HepG2 (cell line): ENCODE data around the gene PCNA. TPM values are rescaled to one million over a fixed set of nuclear protein-coding genes. Genes with fewer than 3 reads are reported as not detected.

Experiments used
- NFAT5 ChIP-seq: sonication (generic); formaldehyde crosslinking; IDR thresholded peaks from 2 replicates; pipeline ENCODE4 v1.4.0; 2020; ENCODE audit warnings: missing genetic modification reagents
- YEATS2 ChIP-seq: sonication (generic); formaldehyde crosslinking; IDR thresholded peaks from 2 replicates; pipeline ENCODE4 v1.4.0; 2020; ENCODE audit warnings: missing genetic modification reagents, borderline replicate concordance
- ZBTB33 ChIP-seq: sonication (generic); formaldehyde crosslinking; IDR thresholded peaks from 2 replicates; pipeline ENCODE4 v1.4.0; 2020; ENCODE audit warnings: missing genetic modification reagents
- ZBTB38 ChIP-seq: sonication (generic); formaldehyde crosslinking; IDR thresholded peaks from 2 replicates; pipeline ENCODE4 v1.5.1; 2020; ENCODE audit warnings: mild to moderate bottlenecking, missing genetic modification reagents
- ZNF337 ChIP-seq: sonication (generic); formaldehyde crosslinking; IDR thresholded peaks from 2 replicates; pipeline ENCODE4 v1.5.1; 2020; ENCODE audit warnings: missing genetic modification reagents, low read depth, mild to moderate bottlenecking, borderline replicate concordance
- polyA plus RNA-seq, 8 experiments: library from polyadenylated mRNA; depleted of rRNA in 3 of 8; stranded (reverse) in 7 of 8; unstranded in 1 of 8; fragments of >200 nt; fragmentation: Illumina TruSeq in 4 of 8; extraction: Trizol in 4 of 8; gene quantifications; 2 replicates each; pipeline versions ENCODE4 v1.2.1 to v1.2.3, GENCODE V29; 2011 to 2016; ENCODE audit warnings: low read depth in 4 of 8, missing spikeins in 1 of 8, mixed read lengths in 1 of 8; ENCODE audit not compliant: insufficient read depth in 1 of 8
- total RNA-seq, 5 experiments: library from RNA; depleted of rRNA; stranded (reverse); fragments of >200 nt; fragmentation: Illumina TruSeq; extraction: Trizol; gene quantifications; 2 replicates each; pipeline ENCODE4 v1.2.3, GENCODE V29; 2016; ENCODE audit warnings: low read depth in 1 of 5
- TF ChIP-seq, protein P1 (sequence below): sonication (generic); formaldehyde crosslinking; IDR thresholded peaks from 2 replicates; pipeline ENCODE4 v1.9.0; 2021; ENCODE audit warnings: mild to moderate bottlenecking, missing genetic modification reagents

Gene PCNA
- total and polyA plus RNA-seq, 2 of the 13 experiments (the other 11 are each of a cell fraction or from before 2014, with no cell fraction given) = 229 to 655 TPM

- TF ChIP-seq, protein P1, sequence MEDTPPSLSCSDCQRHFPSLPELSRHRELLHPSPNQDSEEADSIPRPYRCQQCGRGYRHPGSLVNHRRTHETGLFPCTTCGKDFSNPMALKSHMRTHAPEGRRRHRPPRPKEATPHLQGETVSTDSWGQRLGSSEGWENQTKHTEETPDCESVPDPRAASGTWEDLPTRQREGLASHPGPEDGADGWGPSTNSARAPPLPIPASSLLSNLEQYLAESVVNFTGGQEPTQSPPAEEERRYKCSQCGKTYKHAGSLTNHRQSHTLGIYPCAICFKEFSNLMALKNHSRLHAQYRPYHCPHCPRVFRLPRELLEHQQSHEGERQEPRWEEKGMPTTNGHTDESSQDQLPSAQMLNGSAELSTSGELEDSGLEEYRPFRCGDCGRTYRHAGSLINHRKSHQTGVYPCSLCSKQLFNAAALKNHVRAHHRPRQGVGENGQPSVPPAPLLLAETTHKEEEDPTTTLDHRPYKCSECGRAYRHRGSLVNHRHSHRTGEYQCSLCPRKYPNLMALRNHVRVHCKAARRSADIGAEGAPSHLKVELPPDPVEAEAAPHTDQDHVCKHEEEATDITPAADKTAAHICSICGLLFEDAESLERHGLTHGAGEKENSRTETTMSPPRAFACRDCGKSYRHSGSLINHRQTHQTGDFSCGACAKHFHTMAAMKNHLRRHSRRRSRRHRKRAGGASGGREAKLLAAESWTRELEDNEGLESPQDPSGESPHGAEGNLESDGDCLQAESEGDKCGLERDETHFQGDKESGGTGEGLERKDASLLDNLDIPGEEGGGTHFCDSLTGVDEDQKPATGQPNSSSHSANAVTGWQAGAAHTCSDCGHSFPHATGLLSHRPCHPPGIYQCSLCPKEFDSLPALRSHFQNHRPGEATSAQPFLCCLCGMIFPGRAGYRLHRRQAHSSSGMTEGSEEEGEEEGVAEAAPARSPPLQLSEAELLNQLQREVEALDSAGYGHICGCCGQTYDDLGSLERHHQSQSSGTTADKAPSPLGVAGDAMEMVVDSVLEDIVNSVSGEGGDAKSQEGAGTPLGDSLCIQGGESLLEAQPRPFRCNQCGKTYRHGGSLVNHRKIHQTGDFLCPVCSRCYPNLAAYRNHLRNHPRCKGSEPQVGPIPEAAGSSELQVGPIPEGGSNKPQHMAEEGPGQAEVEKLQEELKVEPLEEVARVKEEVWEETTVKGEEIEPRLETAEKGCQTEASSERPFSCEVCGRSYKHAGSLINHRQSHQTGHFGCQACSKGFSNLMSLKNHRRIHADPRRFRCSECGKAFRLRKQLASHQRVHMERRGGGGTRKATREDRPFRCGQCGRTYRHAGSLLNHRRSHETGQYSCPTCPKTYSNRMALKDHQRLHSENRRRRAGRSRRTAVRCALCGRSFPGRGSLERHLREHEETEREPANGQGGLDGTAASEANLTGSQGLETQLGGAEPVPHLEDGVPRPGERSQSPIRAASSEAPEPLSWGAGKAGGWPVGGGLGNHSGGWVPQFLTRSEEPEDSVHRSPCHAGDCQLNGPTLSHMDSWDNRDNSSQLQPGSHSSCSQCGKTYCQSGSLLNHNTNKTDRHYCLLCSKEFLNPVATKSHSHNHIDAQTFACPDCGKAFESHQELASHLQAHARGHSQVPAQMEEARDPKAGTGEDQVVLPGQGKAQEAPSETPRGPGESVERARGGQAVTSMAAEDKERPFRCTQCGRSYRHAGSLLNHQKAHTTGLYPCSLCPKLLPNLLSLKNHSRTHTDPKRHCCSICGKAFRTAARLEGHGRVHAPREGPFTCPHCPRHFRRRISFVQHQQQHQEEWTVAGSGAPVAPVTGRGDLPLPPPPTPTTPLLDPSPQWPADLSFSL = no peak
- no peak for TF ChIP-seq NFAT5 (CRISPR knock-in tag)
- 0 out of 2 replicates have a peak, but pooled peaks have one; percentile 25 for TF ChIP-seq ZBTB38 (CRISPR knock-in tag)
- no peak for TF ChIP-seq ZNF337 (CRISPR knock-in tag)
- peak; percentile 56; the same call in 1 of the 2 replicates for TF ChIP-seq ZBTB33 (CRISPR knock-in tag)
- TF ChIP-seq YEATS2 (CRISPR knock-in tag) = no peak
These were observed 39.3 kb downstream of the PCNA start (continued) for GRCh38 chr20:5080384-5080877.
